DND-41 (cell line): ENCODE data around the gene GLOD5.

Source experiments
- CTCF ChIP-seq: IDR thresholded peaks from 2 replicates; pipeline ENCODE4 v1.5.1; 2012; ENCODE audit warnings: borderline replicate concordance, low read length, moderate library complexity, mild to moderate bottlenecking; ENCODE audit not compliant: poor library complexity, severe bottlenecking; ENCODE audit errors: extremely low read depth
- EZH2 ChIP-seq: IDR thresholded peaks from 3 replicates; pipeline ENCODE4 v1.6.1; 2012; ENCODE audit warnings: borderline replicate concordance, low read depth, mild to moderate bottlenecking, moderate library complexity, low read length, inconsistent platforms; ENCODE audit not compliant: severe bottlenecking

- TF ChIP-seq CTCF: no peak
- TF ChIP-seq EZH2: no peak
Measured at GRCh38 chrX:48754238-48754637, 7.3 kb upstream of the GLOD5 start.
